GM19035 (cell line): ENCODE results near the gene ZNF107.
"Not testable (repeated sequence)": the region's sequence is repeated elsewhere in the genome, so short reads cannot be mapped to it uniquely, and the experiment has no call there.

Experiments used
- ATAC-seq: cut with Tn5 transposase; IDR thresholded peaks from one replicate; pipeline ENCODE4 v1.9.1; 2021; ENCODE audit not compliant: unreplicated experiment

Gene ZNF107

GRCh38 chr7:64729089-64729848 lies 63.3 kb downstream of the ZNF107 start:
- ATAC-seq = no peak

GRCh38 chr7:64733550-64734240 lies 67.8 kb downstream of the ZNF107 start:
- no peak for ATAC-seq

GRCh38 chr7:64736575-64736974 lies 70.6 kb downstream of the ZNF107 start:
- ATAC-seq = no peak

GRCh38 chr7:64738403-64738802 lies 72.5 kb downstream of the ZNF107 start:
- not testable (repeated sequence) for ATAC-seq

GRCh38 chr7:64738953-64739352 lies 73.0 kb downstream of the ZNF107 start:
- not testable (repeated sequence) for ATAC-seq

- no peak for ATAC-seq
Measured at GRCh38 chr7:64744680-64745079, 78.7 kb downstream of the ZNF107 start.

- ATAC-seq = no peak
Measured at GRCh38 chr7:64747802-64748201, 81.9 kb downstream of the ZNF107 start.

GRCh38 chr7:64753032-64753431 lies 87.1 kb downstream of the ZNF107 start:
- ATAC-seq = no peak

GRCh38 chr7:64755865-64756264 lies 89.9 kb downstream of the ZNF107 start:
- ATAC-seq = no peak

GRCh38 chr7:64758151-64758550 lies 92.2 kb downstream of the ZNF107 start:
- no peak for ATAC-seq
